CD4-positive, alpha-beta T cell (primary cell): Measurements from ENCODE around the gene SKAP1. TPM values are rescaled to one million over a fixed set of nuclear protein-coding genes. Genes with fewer than 3 reads are reported as not detected.
A peak's percentile ranks its signal among the peaks of the same experiment; 100 is the strongest.

Source experiments
- ATAC-seq: fragments of 200-7000 bp; cut with Tn5 transposase; one replicate; pipeline ENCODE4 v1.10.0; 2022; ENCODE audit warnings: mild to moderate bottlenecking; ENCODE audit not compliant: poor library complexity
- CTCF ChIA-PET: fragments of 350-600 bp; sonication (Branson Sonifier 250); formaldehyde crosslinking; loops from one replicate; lab custom pipeline; 2021; ENCODE audit warnings: antibody characterized with exemption, inconsistent platforms; lab: Charles Lee
- POLR2A ChIA-PET: fragments of 350-600 bp; sonication (Branson Sonifier 250); formaldehyde crosslinking; loops from one replicate; lab custom pipeline; 2021; ENCODE audit warnings: antibody characterized with exemption, inconsistent platforms; lab: Charles Lee
- DNase-seq, 14 experiments: peaks; one replicate each; pipeline ENCODE4 v3.0.0-alpha.2; 2013 to 2020; ENCODE audit warnings: mixed read lengths in 2 of 14
- H3K27ac ChIP-seq, 2 donors: one replicate each; pipeline versions ENCODE4 v1.5.1 to v1.7.0; 2013; ENCODE audit warnings: low read length in 2 of 2, low read depth in 1 of 2, mild to moderate bottlenecking in 1 of 2
- H3K27me3 ChIP-seq, 2 experiments: 1 replicate in 1 of 2; 2 replicates in 1 of 2; pipeline versions ENCODE4 v1.6.1 to v1.7.0; 2013; ENCODE audit warnings: low read length in 2 of 2, control low read depth in 1 of 2, mild to moderate bottlenecking in 1 of 2, moderate library complexity in 1 of 2; ENCODE audit not compliant: insufficient read depth in 2 of 2, control insufficient read depth in 1 of 2
- H3K36me3 ChIP-seq: one replicate; pipeline ENCODE4 v1.6.1; 2013; ENCODE audit warnings: low read length, control low read depth; ENCODE audit not compliant: insufficient read depth
- H3K4me1 ChIP-seq: one replicate; pipeline ENCODE4 v1.6.1; 2013; ENCODE audit warnings: low read length, control low read depth; ENCODE audit not compliant: insufficient read depth
- H3K4me3 ChIP-seq: one replicate; pipeline ENCODE4 v1.5.1; 2013; ENCODE audit warnings: mild to moderate bottlenecking, low read length, moderate library complexity
- H3K9me3 ChIP-seq, 2 experiments: 1 replicate in 1 of 2; 2 replicates in 1 of 2; pipeline versions ENCODE4 v1.6.1 to v1.7.0; 2013; ENCODE audit warnings: low read length in 2 of 2, mild to moderate bottlenecking in 2 of 2, control low read depth in 1 of 2, moderate library complexity in 1 of 2; ENCODE audit not compliant: control insufficient read depth in 1 of 2, insufficient read depth in 1 of 2
- H3K27ac Mint-ChIP-seq: one replicate; pipeline ENCODE4 v1.8.0; 2020; ENCODE audit warnings: mixed read lengths
- H3K27me3 Mint-ChIP-seq: one replicate; pipeline ENCODE4 v1.8.0; 2021; ENCODE audit warnings: mixed read lengths
- H3K36me3 Mint-ChIP-seq: one replicate; pipeline ENCODE4 v1.8.0; 2021; ENCODE audit warnings: low read depth, mixed read lengths
- H3K4me1 Mint-ChIP-seq: one replicate; pipeline ENCODE4 v1.8.0; 2021; ENCODE audit warnings: low read depth, mixed read lengths
- H3K4me3 Mint-ChIP-seq: one replicate; pipeline ENCODE4 v1.8.0; 2020; ENCODE audit warnings: mild to moderate bottlenecking, mixed read lengths
- H3K9me3 Mint-ChIP-seq: one replicate; pipeline ENCODE4 v1.8.0; 2020; ENCODE audit warnings: mixed read lengths
- intact Hi-C, 2 experiments: fragments of 100-400 bp; cut with DNase I in 1 of 2; cut with micrococcal nuclease in 1 of 2; formaldehyde crosslinking; loops; one replicate each; pipeline versions ENCODE4 v1.15.1 to v1.9.0; 2023 to 2025; cut with DNase I, micrococcal nuclease
- total RNA-seq, 174 experiments: library from RNA in 2 of 174; stranded (reverse) in 2 of 174; gene quantifications; one replicate each; pipeline ENCODE4 v1.2.3 and lab custom pipeline; 2021 to 2026
- TF ChIP-seq, protein P1 (sequence below): fragments of 200-600 bp; IDR thresholded peaks from one replicate; pipeline ENCODE4 v1.8.0; 2022; ENCODE audit warnings: antibody characterized with exemption, mild to moderate bottlenecking

Gene SKAP1
- total RNA-seq, 2 experiments from 2014 or later: 92.0 to 95.1 TPM

GRCh38 chr17:48102043-48102750, 327.8 kb downstream of the SKAP1 start:
- no peak overlapping the region for H3K27ac ChIP-seq
- ChIA-PET POLR2A (interaction anchor here (3.8 kb wide), 1 partner anchor 10 kb away, joined by 21 read pairs; no protein-coding TSS in a partner anchor), CTCF (no interaction called here)
- no peak for DNase-seq
- TF ChIP-seq, protein P1, sequence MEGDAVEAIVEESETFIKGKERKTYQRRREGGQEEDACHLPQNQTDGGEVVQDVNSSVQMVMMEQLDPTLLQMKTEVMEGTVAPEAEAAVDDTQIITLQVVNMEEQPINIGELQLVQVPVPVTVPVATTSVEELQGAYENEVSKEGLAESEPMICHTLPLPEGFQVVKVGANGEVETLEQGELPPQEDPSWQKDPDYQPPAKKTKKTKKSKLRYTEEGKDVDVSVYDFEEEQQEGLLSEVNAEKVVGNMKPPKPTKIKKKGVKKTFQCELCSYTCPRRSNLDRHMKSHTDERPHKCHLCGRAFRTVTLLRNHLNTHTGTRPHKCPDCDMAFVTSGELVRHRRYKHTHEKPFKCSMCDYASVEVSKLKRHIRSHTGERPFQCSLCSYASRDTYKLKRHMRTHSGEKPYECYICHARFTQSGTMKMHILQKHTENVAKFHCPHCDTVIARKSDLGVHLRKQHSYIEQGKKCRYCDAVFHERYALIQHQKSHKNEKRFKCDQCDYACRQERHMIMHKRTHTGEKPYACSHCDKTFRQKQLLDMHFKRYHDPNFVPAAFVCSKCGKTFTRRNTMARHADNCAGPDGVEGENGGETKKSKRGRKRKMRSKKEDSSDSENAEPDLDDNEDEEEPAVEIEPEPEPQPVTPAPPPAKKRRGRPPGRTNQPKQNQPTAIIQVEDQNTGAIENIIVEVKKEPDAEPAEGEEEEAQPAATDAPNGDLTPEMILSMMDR: no peak
- Mint-ChIP-seq H3K4me1 (peaks cover 54% of the 10 kb centered on the region), H3K36me3 (peaks cover 7% of the 10 kb centered on the region), H3K9me3 (no peaks in the 10 kb centered on the region), H3K27me3 (no peaks in the 10 kb centered on the region), H3K27ac (peak overlapping the region; percentile 74), H3K4me3 (peak overlapping the region; percentile 92)
- peaks cover 28% of the 10 kb centered on the region for H3K4me1 ChIP-seq
- H3K36me3 ChIP-seq: no peaks in the 10 kb centered on the region
- no peaks in the 10 kb centered on the region for H3K9me3 ChIP-seq
- ATAC-seq: no peak
- intact Hi-C loops: loop anchor here in 1 of 2 experiments (10.0 kb wide), 1 partner anchor 267 kb away; the partner anchor contains the start of genes LRRC46 and MRPL10
- no peaks in the 10 kb centered on the region for H3K27me3 ChIP-seq
- no peak overlapping the region for H3K4me3 ChIP-seq

DNA sequence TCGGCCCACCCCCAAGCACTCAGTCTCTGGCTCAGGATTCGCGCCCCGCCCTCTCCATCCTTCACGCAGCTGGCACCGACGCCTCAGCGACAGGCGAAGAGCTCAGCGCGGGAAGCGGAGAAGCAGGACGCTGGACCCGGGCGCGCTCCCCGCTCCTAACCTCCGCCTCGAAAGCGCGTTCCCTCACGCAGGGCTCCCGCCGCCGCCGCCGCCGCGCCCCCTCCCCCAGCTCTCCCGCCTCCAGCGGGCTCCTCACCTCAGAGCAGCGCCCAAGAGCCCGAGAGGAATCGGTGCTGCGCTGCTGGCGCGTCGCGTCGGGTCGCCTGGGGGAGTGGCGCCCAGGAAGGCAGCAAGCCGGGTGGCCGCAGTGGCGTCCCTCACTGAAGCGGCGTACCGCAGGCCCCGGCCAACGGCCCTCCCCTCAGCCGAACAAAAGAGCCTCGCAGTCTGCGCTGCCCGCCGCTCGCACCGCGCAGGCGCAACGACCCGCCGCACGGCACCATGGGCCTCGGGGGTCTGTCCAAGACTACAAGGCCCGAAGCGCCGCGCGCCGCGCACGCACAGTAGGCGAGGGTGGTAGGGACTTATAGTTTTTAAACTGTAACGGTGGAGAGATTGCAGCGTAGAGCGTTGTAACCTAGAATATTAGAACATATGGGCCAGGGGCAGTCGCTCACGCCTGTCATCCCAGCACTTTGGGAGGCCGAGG, 328.8 kb downstream of the SKAP1 start, which contains the start of gene CBX1:
CBX1 (minus strand) TSS at position 467 of the 709 bp plus-strand sequence. CDS start 24,474 bp downstream, outside the sequence.
- ChIA-PET CTCF (no interaction called here), POLR2A (interaction anchor here (0.7 to 3.8 kb wide), 4 partner anchors 11 to 76 kb away, joined by 3 to 21 read pairs (median 3); no protein-coding TSS in a partner anchor)
- peaks cover under 1% of the 10 kb centered on the region for H3K36me3 ChIP-seq
- H3K27ac ChIP-seq: peak within 1 kb of the TSS in 1 of 2 donors; percentile 50
- Mint-ChIP-seq H3K9me3 (no peaks in the 10 kb centered on the region), H3K4me1 (peaks cover 48% of the 10 kb centered on the region), H3K27ac (peak within 1 kb of the TSS; percentile 74), H3K36me3 (peaks cover 5% of the 10 kb centered on the region), H3K27me3 (no peaks in the 10 kb centered on the region), H3K4me3 (peak within 1 kb of the TSS; percentile 92)
- peak within 1 kb of the TSS; percentile 89 for H3K4me3 ChIP-seq
- TF ChIP-seq, protein P1: no peak
- no peaks in the 10 kb centered on the region for H3K27me3 ChIP-seq
- H3K9me3 ChIP-seq: no peaks in the 10 kb centered on the region
- peak; percentile 87 to 97 (median 92) for DNase-seq
- intact Hi-C loops: loop anchor here in 1 of 2 experiments (1.0 to 10.0 kb wide), 2 partner anchors 76 to 266 kb away; partner anchors contain the start of genes LRRC46 and MRPL10
- ATAC-seq: peak; percentile 94
- peaks cover 21% of the 10 kb centered on the region for H3K4me1 ChIP-seq

- H3K9me3 Mint-ChIP-seq: no peaks in the 10 kb centered on the region
- peak overlapping the region in 1 of 2 donors; percentile 50 for H3K27ac ChIP-seq
- H3K4me3 ChIP-seq: peak overlapping the region; percentile 89
- intact Hi-C loops: loop anchor here in 1 of 2 experiments (1.0 to 10.0 kb wide), 2 partner anchors 75 to 266 kb away; partner anchors contain the start of genes LRRC46 and MRPL10
- peaks cover 3% of the 10 kb centered on the region for H3K36me3 ChIP-seq
- DNase-seq (no peak), ATAC-seq (no peak)
- peaks cover 48% of the 10 kb centered on the region for H3K4me1 Mint-ChIP-seq
- peaks cover 21% of the 10 kb centered on the region for H3K4me1 ChIP-seq
- no peaks in the 10 kb centered on the region for H3K27me3 Mint-ChIP-seq
- peaks cover 5% of the 10 kb centered on the region for H3K36me3 Mint-ChIP-seq
- peak overlapping the region; percentile 92 for H3K4me3 Mint-ChIP-seq
- POLR2A ChIA-PET: interaction anchor here (0.7 to 3.8 kb wide), 4 partner anchors 12 to 75 kb away, joined by 3 to 21 read pairs (median 3); no protein-coding TSS in a partner anchor
- CTCF ChIA-PET: no interaction called here
- H3K27ac Mint-ChIP-seq: peak overlapping the region; percentile 74
- H3K27me3 ChIP-seq: no peaks in the 10 kb centered on the region
- H3K9me3 ChIP-seq: no peaks in the 10 kb centered on the region
- TF ChIP-seq, protein P1: no peak
These were observed 329.4 kb downstream of the SKAP1 start for GRCh38 chr17:48100591-48101011.
